ENCODE results near the gene PTRHD1.

Gene PTRHD1

DNA sequence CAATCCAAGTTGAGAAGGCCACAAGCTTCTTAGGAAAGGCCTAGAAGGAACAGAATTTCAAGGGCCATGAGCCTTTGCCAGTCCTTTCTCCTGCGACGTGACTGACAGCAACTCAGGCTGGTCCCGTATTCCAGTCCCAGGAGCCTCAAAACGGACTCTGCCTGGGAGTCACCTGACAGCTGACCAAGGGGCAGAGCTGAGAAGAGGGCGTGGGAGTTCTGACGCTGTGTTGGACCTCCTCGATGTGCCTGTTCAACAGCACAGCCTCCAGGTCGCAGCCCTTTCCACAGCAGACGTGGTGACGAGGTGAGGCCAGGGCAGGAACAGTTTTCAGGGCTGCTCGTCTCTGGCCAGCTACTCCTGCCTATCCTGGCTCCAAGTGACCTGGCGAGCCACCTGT lies 37.6 kb upstream of the PTRHD1 start:
- no peak for DNase-seq (ENCODE audit: low read depth in 1 of 2, low spot score in 1 of 2)

DNA sequence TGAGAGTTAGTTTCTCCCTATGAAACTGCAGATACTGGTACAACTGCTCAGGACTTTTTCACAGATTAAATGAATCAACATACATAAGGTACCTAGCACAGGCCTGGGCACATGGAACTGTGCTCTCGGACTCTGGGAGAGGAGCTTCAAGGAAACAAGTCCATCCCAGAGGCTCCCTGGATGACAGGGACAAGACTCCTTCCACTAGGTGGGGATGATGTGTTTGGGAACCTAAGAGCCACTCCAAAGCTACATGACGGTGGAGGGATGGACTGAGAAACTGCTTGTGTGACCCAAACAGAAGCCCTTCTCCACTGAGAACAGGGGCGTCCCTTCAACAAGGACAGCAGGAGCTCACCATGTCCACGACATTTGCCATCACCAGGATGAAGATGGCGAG lies 37.2 kb upstream of the PTRHD1 start:
- DNase-seq (ENCODE audit: low read depth in 1 of 2, low spot score in 1 of 2): no peak

DNA sequence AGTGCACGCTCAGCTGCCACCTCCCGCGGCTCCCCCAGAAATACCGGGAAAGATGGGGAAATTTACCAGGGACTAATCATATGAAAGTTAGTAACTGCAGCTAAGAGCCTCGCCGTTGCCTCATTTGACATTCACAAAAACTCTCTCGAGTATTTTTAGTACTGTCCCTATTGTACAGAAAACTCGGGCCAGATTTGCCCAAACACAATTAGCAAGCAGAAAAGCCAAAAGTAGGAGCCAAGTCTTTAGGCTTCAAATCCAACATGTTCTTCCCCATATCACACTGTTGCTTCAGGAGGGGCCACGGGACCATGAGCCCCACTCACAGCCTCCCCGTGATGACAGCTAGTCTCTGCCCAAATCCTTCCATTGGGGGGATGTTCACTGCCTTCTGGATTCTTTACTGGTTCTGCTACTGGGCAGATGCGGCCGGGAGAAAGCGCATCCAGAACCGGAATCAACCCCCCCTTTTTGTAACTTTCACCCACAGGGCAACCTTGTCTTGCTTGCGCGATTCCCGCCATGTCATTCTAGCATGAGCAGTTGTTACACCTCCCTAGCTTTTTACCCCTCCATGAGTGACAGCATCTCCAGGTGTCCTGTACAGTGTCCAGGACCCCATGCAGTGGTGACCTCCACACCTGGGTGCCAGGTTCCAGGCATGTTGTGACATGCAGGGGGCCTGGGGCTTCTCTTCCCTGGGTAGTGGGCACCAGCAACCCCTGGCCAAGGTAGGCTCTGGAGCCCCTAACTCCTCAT lies 35.2 kb upstream of the PTRHD1 start:
- DNase-seq (ENCODE audit: low read depth in 1 of 2, low spot score in 1 of 2): no peak

DNA sequence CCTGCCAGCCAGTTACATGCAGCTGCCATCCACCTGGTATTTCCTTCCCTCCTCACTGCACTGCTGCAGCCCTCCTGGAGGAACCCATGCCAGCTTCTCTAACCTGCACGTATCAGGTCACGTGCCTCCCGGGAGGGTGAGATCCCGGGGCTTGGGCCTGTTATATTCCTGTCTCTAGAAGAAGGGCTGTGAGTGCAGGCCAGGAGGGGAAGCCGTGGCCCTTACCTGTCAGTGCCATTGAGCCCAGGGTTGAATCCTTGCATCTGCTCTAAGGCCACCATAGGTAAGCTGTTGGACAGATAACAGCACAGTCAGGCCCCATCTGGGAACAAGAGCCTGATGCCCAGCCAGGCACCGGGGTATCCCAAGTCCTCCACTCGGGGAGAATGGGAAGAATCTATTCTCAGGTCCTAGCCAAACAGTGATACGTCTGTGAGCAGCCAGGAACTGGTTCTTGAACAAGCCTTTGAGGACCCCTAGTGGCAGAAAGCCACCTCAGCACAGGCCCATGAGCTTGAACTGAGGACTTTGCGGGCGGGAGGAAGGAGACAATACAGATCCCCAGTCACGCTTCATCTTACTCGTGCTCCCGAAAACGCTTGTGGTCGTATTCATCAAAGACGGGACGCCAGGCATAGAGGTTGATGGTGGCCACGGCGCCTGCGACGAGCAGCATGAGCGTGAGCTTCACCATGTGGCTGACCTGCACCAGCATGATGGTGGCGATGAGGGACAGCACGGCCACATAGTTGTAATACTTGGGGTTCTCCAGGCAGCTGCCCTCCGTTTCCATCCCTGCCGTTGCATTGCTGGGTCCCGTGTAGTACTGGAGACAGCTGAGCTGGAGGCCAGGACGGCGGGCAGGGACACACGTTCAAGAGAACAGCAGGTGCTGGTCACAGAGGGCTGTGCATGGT lies 34.4 kb upstream of the PTRHD1 start:
- peak; percentile 40 to 48 for DNase-seq (ENCODE audit: low read depth in 1 of 2, low spot score in 1 of 2)

DNA sequence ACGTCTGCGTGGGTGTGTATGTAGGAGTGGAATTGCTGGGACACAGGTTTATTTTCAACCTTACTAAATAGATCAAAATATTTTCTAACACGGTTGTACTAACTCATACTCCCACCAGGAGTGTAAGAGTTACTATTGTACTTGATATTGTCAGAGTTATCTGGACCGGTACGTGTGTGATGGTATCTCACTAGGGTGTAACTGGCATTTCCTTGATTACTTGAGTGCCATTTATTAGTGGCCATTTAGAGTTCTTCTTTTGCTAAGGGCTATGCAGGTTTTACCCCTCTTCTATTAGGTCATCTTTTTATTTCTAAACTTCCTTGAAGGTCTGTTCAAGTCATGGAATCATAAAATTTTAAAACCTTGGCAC lies 33.6 kb upstream of the PTRHD1 start:
- no peak for DNase-seq (ENCODE audit: low read depth in 1 of 2, low spot score in 1 of 2)

DNA sequence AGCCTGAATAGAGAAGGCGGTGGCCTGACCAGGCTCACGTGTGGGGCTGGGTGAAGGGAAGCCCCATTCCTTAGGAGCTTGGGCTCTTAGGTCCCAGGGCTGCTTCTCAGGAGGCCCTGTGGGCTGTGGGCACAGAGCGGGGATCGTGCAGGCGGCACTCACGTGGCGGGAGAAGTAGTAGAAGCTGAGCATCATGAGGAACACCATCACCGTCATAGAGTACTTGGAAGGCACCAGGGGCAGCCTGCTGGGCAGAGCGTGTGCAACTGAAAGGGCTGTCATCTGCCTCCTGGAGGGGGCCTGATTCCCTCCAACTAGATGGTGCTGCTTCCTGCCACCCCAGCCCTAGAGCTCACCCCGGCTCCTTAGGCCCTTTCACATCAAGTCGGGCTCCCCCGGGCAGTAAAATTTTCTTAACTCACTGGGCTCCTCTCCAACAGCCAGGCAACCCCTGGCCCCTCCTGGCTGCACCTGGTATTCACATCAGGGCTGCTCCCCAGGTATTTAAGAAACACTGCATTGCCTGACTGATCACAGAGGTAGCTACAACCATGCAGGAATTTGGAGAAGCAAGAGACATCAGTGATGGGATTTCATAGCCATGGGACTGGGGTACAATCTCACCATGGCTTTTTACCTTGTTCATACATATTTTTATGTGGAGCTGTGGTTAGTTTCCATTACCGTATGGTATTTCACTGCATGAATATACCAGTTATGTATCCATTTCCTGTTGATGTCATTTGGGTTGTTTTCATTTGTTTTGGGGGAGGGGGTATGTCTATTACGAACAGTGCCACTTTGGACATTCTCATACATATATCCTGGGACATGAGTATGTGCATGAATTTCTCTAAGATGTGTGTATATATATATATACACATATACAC lies 32.9 kb upstream of the PTRHD1 start:
- no peak for DNase-seq (ENCODE audit: low read depth in 1 of 2, low spot score in 1 of 2)

DNA sequence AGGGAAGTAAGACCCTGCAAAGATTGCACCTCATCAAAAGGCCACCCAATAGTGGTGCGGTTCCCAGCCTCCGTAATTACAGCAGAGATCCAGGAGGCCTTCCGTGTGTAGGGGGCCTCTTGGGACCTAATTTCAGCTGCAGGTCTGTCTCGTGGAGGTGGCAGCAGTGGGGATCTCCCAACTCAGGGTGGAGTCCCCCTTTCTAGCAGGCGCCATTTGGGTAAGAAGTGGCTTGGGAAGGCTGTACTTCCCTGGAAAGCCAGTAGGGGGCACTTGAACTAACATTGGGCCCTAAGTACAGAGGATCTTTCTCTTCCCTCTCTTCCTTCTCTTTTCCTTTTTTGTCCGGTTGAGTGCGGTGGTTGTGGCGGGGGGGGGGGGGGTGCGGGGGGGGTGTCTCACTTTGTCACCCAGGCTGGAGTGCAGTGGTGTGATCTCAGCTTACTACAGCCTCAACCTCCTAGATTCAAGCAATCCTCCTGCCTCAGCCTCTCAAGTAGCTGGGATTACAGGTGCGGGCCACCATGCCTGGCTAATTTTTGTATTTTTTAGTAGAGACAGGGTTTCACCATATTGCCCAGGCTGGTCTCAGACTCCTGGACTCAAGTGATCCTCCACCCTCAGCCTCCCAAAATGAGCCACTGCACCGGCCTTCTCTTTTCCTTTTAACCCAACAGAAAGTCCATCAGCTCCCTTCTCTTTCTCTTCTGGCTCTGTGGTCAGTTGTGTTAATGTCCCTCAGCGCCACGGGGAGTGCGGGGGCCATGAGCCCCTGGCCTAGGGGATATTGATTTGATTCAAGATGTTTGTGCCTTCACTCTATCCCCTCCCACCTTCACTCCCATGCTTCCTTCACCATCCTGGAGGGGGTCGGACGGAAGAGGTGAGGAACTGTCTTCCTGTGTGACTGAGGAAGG lies 32.0 kb upstream of the PTRHD1 start:
- no peak for DNase-seq (ENCODE audit: low read depth in 1 of 2, low spot score in 1 of 2)

DNA sequence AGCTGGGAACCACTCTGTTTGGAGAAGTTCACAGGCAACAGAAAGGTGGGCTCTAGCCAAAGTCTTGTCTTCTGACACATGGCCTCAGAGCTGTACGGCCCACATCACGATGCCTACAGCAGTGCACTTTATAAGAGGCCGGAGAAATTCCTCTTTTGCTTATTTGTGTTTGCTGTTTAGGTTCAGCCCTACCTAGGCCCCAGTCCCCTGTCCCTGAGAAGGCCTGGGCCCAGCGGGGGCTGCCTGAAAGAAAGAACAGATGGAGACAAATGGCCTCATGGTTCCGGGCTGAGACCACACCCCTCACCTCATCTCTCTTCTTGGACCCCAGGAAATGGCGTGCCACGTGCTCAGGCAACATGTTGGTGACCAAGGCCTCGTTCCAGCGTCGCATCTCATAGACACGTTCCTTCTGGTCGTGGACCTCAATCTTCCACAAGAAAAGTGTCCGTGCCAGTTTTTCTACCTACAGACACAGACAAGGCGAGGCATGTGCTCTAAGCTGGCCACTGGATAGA lies 30.9 kb upstream of the PTRHD1 start:
- DNase-seq (ENCODE audit: low read depth in 1 of 2, low spot score in 1 of 2): no peak

DNA sequence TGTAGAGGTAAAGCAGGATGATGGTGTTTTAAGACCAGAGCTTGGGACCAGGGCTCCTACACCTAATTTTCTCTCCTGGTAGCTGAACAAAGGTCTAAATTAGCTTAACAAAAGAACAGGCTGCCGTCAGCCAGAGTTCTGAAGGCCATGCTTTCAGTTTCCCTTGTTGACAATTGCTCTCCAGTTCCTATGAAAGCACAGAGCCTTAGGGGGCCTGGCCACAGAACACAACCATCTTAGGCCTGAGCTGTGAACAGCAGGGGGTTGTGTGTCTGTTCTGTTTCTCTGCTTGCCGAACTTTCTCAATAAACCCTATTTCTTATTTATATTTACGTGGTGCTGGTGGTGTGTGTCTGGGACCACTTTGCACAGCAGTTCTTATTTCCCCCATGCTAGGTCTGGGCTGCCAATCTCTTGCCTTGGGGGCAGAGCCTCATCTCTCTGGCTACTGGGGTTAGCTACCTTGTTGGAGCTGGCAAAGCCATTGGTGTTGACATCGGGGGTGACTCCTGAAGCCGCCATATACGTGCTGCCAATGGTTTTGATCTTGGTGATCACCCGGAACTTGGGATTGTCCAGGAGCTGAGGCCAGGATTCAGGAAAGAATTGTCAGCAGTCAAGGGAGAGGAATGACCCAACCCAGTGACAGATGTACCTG lies 29.0 kb upstream of the PTRHD1 start:
- no peak for DNase-seq (ENCODE audit: low read depth in 1 of 2, low spot score in 1 of 2)

DNA sequence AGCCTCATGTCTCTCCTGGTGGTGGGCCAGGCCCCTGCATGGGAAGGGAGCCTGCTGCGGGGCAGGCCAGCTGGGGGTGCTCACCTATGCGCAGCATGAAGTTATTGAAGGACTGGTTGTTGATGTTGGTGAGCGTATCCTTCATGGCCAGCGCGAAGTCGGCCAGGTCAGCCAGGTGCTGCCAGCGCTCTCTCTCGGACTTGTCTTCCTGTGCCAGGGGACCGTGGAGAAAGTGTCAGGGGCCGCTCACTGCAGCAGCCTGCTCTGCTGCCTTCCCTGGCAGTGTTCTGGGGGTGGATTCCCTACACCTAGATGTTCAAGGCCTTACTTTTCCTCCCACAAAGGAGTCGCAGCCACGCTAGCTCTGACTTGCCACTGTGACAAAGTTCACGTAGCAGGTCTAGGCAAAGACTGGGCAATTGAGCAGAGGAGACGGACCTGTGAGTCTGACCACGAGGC lies 28.3 kb upstream of the PTRHD1 start:
- no peak for DNase-seq (ENCODE audit: low read depth in 1 of 2, low spot score in 1 of 2)

DNA sequence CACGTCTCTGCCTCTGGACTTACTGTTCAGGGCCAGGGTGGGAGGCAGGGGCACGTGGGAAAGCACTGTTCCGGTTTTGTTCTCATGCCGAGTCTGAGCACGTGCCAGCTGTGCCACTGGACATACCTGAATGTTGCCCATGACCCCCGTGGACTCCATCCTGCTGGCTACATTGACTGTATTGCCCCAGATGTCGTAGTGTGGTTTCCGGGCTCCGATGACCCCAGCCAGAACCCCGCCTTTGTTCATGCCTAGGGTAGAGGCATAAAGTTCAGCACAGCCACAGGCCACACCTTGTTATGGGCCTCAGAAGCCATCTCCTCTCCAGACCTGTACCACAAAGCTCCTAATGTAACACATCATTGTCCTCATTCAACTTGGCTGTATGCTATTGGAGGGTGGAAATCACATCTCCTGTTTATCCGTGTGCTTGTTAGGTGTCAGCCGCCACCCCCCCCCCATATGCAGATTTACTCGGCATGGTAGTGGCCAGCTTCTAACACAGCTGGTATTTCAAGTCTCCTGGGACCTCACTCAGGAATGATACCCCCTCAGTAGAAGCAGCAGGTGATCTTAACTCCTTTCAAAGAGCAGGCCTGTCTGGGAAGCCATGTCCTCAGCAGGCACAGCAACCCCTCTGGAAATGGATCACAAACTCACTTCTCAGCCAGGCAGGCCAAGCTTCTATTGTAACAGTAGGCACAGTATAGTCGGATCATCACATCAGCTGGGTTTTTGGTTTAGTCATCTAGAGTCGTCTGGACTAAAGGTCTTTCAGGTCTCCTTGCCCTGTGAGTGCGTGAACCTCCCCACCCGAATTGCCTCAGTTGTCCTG lies 27.6 kb upstream of the PTRHD1 start:
- DNase-seq (ENCODE audit: low read depth in 1 of 2, low spot score in 1 of 2): no peak

DNA sequence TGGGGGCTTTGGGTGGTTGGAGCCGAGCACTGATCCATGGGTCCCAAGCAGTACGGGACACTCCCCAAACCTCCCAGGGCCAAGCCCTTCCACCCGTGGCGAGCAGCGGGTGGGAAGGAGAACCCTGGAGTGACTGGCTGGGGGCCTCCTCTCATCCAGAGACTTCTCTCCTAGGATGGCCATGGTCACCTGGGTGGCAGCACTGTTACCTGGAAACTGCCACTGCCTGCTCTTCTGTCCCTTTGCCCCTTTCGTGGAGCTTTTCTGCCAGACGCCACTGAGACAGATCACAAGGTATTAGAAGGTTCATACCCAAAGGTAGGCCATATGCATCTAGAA lies 27.0 kb upstream of the PTRHD1 start:
- no peak for DNase-seq (ENCODE audit: low read depth in 1 of 2, low spot score in 1 of 2)

DNA sequence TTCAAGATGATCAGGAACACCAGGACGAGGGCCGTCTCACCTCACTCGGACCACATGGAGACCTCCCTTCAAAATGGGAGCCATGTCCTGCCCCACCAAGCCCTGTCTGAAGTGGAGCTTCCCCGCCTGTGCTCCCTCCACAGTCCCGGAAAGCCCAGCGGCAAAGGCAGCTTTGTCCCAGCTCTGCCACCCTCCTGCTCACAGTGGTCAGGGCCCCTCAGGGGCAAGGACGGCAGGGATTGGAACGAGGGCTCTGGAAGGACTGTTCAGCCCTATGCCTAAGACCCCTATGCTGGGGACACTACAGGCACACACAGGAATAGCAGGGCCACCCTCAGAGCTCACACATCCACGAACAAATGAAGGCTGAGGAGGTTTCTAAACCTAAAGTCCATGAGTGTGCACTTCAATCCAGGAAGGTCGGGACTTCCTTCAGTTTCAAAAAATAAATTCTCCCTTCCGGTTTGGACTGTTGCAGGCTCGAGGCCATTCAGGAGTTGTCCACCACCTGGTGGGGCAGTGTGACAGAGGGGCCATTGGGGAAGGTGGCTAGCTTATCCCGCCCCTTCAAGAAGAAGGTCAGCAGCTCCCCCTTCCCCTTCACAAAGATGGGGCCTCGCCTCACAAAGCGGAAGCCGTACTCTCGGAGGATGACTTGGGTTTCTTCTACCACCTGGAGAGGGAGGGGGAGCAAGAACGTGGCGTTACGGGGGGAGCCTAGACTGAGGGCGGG lies 26.4 kb upstream of the PTRHD1 start:
- no peak for DNase-seq (ENCODE audit: low read depth in 1 of 2, low spot score in 1 of 2)

DNA sequence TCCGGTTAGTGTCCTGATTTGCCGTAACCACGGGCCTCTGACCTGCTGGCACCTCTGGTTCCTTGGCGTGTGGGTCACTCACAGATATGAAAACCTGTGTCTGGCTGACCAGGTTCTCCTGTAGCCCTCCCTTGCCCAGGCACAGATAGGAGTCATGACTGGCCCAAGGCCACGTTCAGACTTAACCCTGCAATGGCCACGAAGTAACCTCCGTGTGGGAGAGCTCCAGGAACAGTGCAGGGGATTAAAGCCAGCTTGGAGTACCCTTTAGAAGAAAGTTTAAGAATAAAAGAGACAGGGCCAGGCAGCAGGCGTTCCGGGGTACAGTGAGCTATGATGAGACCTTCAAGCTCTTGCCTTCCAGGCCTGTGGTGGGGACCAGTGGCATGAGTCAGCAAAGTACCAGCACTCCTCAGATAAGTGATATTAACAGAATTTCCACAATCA lies 25.6 kb upstream of the PTRHD1 start:
- no peak for DNase-seq (ENCODE audit: low read depth in 1 of 2, low spot score in 1 of 2)

DNA sequence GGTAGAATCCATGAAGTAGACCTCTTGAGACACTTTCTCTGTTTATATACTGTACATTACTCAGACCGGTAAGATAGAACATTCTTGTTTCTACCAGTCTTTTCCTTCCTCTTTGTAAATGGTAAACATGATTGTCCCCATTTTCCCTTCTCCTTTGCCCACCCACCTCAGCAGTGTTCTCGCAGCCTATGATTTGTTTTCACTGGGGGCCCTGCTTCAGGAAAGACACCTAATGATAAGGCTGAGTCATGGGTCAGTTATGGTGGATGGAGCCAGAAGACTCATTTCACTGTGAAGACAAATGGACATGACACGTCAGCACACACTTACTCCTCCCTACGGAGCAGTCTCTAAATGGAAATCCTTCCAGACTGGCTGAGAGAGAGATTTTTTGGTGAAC lies 23.7 kb upstream of the PTRHD1 start:
- no peak for DNase-seq (ENCODE audit: low read depth in 1 of 2, low spot score in 1 of 2)

DNA sequence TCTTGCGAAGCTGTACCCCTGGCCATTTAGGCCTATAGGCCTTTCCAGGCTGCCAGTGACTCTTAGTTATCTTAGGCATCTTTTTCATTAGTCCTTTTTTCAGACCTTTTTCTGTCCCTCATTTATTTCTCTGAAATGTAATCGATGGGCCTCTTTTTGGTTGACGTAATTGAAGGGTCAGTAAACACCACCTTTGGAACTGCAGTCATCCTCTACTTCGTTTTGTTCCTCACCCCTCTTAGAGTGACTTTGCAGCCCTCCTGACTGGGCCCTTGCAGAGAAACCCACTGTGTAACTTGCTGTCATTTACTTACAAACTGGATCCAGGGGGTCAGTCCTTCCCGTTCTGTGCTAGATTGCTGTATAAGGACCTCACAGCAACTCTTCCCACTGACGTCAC lies 23.2 kb upstream of the PTRHD1 start:
- no peak for DNase-seq (ENCODE audit: low read depth in 1 of 2, low spot score in 1 of 2)

DNA sequence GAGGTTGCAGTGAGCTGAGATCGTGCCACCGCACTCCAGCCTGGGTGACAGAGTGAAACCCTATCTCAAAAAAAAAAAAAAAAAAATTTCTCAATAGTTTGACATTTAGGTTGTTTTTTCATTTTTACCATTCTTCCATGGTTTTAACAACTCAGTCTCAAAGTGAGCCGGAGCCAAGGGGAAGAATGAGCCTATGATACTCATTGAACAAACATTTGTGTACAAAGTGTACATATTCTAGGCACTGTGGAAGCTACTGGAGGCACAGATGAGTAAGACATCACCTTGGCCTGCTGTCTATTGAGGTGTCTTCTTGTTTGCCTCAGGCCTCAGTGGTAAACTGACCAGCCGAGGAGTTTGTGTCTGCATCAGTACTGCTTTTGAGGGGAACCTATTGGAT lies 22.0 kb upstream of the PTRHD1 start:
- no peak for DNase-seq (ENCODE audit: low read depth in 1 of 2, low spot score in 1 of 2)

DNA sequence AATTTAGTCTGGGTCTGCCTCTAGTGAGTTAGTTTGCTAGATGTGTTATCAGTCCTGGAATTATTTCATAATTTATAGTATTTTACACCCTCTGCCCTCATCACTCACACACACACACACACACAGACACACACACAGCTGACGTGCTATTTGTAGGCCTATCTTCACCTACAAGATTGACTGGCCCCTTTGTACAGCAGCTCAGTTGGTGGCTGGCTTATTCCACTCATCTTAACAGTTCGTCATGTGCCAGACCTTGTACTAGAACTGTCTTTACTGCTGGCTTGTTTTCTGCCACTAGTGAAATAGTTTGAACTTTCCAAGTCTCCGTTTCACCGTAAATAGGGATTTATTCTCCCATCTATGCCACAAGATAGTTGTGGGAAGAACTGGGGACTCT lies 21.3 kb upstream of the PTRHD1 start:
- no peak for DNase-seq (ENCODE audit: low read depth in 1 of 2, low spot score in 1 of 2)
